Bronchial epithelial cell (primary cell): ENCODE data around the gene ELK1. TPM values are rescaled to one million over a fixed set of nuclear protein-coding genes. Genes with fewer than 3 reads are reported as not detected.

ENCODE experiments used
- DNase-seq: peaks from one replicate; pipeline ENCODE4 v3.0.0-alpha.2; 2010; ENCODE audit warnings: low read depth
- FAIRE-seq: peaks from 2 replicates; lab custom pipeline; 2011; peaks lifted over from hg19 to GRCh38; lab: Jason Lieb, UNC
- H3K27me3 ChIP-seq: 2 replicates; pipeline ENCODE4 v1.5.1; 2011; ENCODE audit warnings: low read length; ENCODE audit not compliant: control insufficient read depth, insufficient read depth
- H3K36me3 ChIP-seq: 2 replicates; pipeline ENCODE4 v1.5.1; 2011; ENCODE audit warnings: low read length; ENCODE audit not compliant: control insufficient read depth, insufficient read depth
- H3K4me3 ChIP-seq: 2 replicates; pipeline ENCODE4 v1.5.1; 2011; ENCODE audit warnings: mild to moderate bottlenecking, low read depth, low read length, control low read depth
- total RNA-seq: library from RNA; depleted of rRNA; stranded (reverse); fragments of >200 nt; gene quantifications from 2 replicates; pipeline ENCODE4 v1.2.1, GENCODE V29; 2014
- TF ChIP-seq, protein P1 (sequence below): IDR thresholded peaks from 2 replicates; pipeline ENCODE4 v1.5.1; 2011; ENCODE audit warnings: mild to moderate bottlenecking, moderate library complexity, low read length, control low read depth, inconsistent platforms; ENCODE audit not compliant: insufficient read depth, severe bottlenecking

The ELK1 gene
- total RNA-seq, 1 donor from 2014 or later: 9.5 TPM

DNA sequence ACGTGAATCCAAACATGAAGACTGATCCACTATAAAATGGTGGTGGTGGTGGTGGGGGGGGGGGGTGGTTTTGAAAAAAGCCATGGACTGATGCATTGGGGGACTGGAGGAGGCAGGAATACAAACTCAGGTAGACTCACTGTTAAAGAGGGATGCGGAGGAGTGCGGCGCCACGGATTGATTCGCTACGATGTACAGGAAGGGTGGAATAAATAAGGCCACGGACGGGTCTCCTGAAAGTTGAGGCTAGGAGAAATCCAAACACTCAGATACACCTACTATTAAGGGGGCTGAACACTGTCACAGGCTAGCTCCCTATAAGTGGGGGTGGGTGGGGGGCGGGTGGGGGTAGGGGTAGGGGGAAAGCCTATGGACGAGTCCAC is 591 bp downstream of the ELK1 start:
- Histone ChIP-seq H3K27me3 (no peaks in the 10 kb centered on the region), H3K4me3 (peak overlapping the region; percentile 73), H3K36me3 (no peaks in the 10 kb centered on the region)
- FAIRE-seq: no peak
- DNase-seq: no peak
- TF ChIP-seq, protein P1, sequence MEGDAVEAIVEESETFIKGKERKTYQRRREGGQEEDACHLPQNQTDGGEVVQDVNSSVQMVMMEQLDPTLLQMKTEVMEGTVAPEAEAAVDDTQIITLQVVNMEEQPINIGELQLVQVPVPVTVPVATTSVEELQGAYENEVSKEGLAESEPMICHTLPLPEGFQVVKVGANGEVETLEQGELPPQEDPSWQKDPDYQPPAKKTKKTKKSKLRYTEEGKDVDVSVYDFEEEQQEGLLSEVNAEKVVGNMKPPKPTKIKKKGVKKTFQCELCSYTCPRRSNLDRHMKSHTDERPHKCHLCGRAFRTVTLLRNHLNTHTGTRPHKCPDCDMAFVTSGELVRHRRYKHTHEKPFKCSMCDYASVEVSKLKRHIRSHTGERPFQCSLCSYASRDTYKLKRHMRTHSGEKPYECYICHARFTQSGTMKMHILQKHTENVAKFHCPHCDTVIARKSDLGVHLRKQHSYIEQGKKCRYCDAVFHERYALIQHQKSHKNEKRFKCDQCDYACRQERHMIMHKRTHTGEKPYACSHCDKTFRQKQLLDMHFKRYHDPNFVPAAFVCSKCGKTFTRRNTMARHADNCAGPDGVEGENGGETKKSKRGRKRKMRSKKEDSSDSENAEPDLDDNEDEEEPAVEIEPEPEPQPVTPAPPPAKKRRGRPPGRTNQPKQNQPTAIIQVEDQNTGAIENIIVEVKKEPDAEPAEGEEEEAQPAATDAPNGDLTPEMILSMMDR: no peak

DNA sequence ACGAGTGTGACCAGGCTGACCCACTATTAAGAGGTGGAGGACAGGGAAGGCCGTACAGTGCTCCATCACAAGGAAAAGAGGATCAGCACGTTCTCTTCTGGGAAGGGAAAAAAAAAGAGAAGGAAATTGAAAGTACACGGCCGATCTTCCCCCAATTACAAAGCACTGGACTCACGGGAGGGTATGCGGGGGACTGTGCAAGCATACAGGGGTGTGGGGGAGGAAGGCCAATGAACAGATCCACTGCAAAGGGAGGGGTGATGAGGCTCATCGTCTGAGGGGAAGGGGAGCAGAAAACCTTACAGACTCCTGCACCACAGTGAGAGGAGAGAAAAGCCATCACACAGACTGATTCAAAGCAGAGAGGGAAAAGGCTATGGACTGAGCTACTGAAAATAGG is 1.1 kb downstream of the ELK1 start:
- DNase-seq (no peak), FAIRE-seq (no peak)
- H3K36me3 ChIP-seq: no peaks in the 10 kb centered on the region
- TF ChIP-seq, protein P1: no peak
- no peaks in the 10 kb centered on the region for H3K27me3 ChIP-seq
- H3K4me3 ChIP-seq: peak overlapping the region; percentile 73

DNA sequence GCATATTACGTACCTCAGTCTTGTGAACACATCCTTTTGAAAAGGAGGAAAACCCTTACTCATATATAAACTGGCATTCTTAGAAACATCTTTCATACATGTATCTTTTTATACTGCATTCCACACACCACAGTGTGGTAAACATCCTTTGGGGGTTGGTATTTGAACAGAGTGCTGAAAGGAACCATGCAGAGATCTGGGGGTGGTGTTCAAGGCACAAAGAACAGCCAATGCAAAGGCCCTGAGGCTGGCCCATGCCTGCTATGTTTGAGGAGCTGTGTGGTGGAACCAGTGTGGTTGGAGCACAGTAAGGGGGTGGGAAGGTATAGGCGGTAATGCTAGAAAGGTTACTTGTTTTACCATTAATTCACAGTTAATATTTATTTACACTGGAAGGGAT is 2.0 kb downstream of the ELK1 start:
- Histone ChIP-seq H3K4me3 (no peak overlapping the region), H3K27me3 (no peaks in the 10 kb centered on the region), H3K36me3 (no peaks in the 10 kb centered on the region)
- DNase-seq (no peak), FAIRE-seq (no peak)
- TF ChIP-seq, protein P1: no peak

DNA sequence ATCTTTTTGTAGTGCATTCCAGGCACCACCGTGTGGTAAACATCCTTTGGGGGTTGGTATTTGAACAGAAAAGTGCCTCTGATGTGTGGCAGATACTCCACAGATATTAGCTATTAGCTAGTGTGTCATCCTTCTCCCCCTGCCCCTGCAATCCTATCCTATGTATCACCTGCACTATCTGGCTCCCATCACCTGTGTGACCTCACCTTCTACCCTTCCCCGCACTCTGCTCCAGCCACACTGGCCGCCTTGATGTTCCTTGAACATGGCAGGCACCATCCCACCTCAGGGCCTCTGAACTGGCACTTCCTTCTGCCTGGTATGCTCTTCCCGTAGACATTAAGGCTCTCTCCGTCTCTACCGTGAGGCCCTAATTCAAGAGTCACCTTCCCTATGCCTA is 3.7 kb downstream of the ELK1 start:
- Histone ChIP-seq H3K36me3 (no peaks in the 10 kb centered on the region), H3K27me3 (no peaks in the 10 kb centered on the region), H3K4me3 (no peak overlapping the region)
- no peak for FAIRE-seq
- TF ChIP-seq, protein P1: no peak
- no peak for DNase-seq

DNA sequence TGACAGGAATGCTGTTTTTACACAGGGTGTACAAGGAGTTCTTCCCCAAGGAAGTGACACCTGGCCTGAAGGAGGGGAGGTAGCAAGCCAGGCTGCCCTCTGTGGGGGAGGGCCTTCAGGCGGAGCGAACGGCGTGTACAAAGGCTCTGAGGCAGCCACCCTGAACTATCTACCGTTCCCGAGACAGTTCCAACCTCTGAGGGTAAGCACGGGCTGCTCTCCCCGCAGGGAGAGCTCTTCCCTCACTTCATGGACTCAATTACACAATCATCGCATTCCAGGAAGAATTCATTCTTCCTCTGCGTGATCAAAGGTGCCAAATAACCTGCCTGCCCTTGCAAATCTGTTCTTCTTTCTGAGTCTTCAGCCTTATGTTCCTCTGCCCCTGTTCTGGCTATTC is 4.8 kb downstream of the ELK1 start:
- TF ChIP-seq, protein P1: no peak
- no peaks in the 10 kb centered on the region for H3K27me3 ChIP-seq
- DNase-seq: no peak
- no peak overlapping the region for H3K4me3 ChIP-seq
- FAIRE-seq: no peak
- H3K36me3 ChIP-seq: no peaks in the 10 kb centered on the region

DNA sequence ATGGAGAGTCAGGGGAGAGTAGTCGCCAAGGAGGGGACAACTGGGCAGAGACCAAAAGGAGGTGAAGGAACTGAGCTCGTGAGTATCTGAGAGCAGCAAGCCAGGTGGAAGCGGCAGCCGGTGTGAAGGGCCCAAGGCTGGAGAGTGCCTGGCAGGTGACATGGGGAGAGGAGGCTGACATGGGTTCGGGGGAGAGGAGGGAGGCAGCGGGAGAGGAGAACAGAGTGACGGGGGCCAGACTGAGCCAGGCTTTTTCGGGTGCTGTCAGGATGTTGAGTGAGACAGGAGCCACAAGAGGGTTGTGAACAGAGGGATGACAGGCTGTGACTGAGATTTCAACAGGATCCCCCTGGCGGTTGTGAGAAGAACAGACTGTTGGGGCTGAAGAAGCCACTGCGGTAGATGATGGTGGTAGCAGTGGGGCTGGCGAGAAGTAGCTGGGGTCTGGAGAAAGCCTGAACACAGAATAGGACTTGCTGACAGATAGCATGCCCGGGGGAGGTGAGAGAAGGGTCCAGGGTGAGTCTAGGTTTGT is 5.7 kb downstream of the ELK1 start:
- DNase-seq (no peak), FAIRE-seq (no peak)
- Histone ChIP-seq H3K27me3 (no peaks in the 10 kb centered on the region), H3K4me3 (no peak overlapping the region), H3K36me3 (no peaks in the 10 kb centered on the region)
- TF ChIP-seq, protein P1: peak; percentile 51
